WTC11 (cell line): ENCODE measurements around the gene MGMT. TPM values are rescaled to one million over a fixed set of nuclear protein-coding genes. Genes with fewer than 3 reads are reported as not detected.

Source experiments
- ATAC-seq: fragments of 200-7000 bp; cut with Tn5 transposase; 2 replicates; pipeline ENCODE4 v1.10.0; 2021; ENCODE audit warnings: mild to moderate bottlenecking, moderate library complexity
- CTCF ChIA-PET: fragments of 300-600 bp; sonication (Branson Sonifier 250); formaldehyde crosslinking; loops from one replicate; lab custom pipeline; 2021; ENCODE audit warnings: antibody characterized with exemption; lab: Charles Lee
- POLR2A ChIA-PET: fragments of 350-600 bp; sonication (Branson Sonifier 250); formaldehyde crosslinking; loops from one replicate; lab custom pipeline; 2021; ENCODE audit warnings: antibody characterized with exemption; lab: Charles Lee
- DNase-seq: peaks from one replicate; pipeline ENCODE4 v3.0.0; 2021; ENCODE audit warnings: low spot score
- H3K27ac Mint-ChIP-seq: 2 replicates; pipeline ENCODE4 v1.8.0; 2021; ENCODE audit warnings: mixed read lengths
- H3K27me3 Mint-ChIP-seq: 2 replicates; pipeline ENCODE4 v1.8.0; 2021; ENCODE audit warnings: low read depth, mild to moderate bottlenecking, moderate library complexity, mixed read lengths
- H3K36me3 Mint-ChIP-seq: 2 replicates; pipeline ENCODE4 v1.8.0; 2021; ENCODE audit warnings: mixed read lengths
- H3K4me1 Mint-ChIP-seq: 2 replicates; pipeline ENCODE4 v1.8.0; 2022; ENCODE audit warnings: mixed read lengths
- H3K4me3 Mint-ChIP-seq: 2 replicates; pipeline ENCODE4 v1.8.0; 2021; ENCODE audit warnings: mild to moderate bottlenecking, moderate library complexity, mixed read lengths
- H3K9me3 Mint-ChIP-seq: 2 replicates; pipeline ENCODE4 v1.8.0; 2021; ENCODE audit warnings: mixed read lengths
- ARID4B ChIP-seq: sonication (generic); formaldehyde crosslinking; IDR thresholded peaks from 2 replicates; pipeline ENCODE4 v1.8.0; 2023; ENCODE audit warnings: missing genetic modification reagents, mild to moderate bottlenecking, borderline replicate concordance
- ATF2 ChIP-seq: sonication (generic); formaldehyde crosslinking; IDR thresholded peaks from 2 replicates; pipeline ENCODE4 v1.8.1; 2022; ENCODE audit warnings: low read depth, missing genetic modification reagents, borderline replicate concordance
- CREB1 ChIP-seq: sonication (generic); formaldehyde crosslinking; IDR thresholded peaks from 2 replicates; pipeline ENCODE4 v1.8.0; 2023; ENCODE audit warnings: mild to moderate bottlenecking, missing genetic modification reagents
- CREM ChIP-seq: sonication (generic); formaldehyde crosslinking; IDR thresholded peaks from 2 replicates; pipeline ENCODE4 v1.8.1; 2022; ENCODE audit warnings: mild to moderate bottlenecking, missing genetic modification reagents, moderate library complexity
- CTCF ChIP-seq: fragments of 200-600 bp; IDR thresholded peaks from 2 replicates; pipeline ENCODE4 v1.8.0; 2022; ENCODE audit warnings: antibody characterized with exemption
- E2F1 ChIP-seq: sonication (generic); formaldehyde crosslinking; IDR thresholded peaks from 2 replicates; pipeline ENCODE4 v1.8.0; 2022; ENCODE audit warnings: mild to moderate bottlenecking, missing genetic modification reagents
- E2F5 ChIP-seq: sonication (generic); formaldehyde crosslinking; IDR thresholded peaks from 2 replicates; pipeline ENCODE4 v1.8.1; 2022; ENCODE audit warnings: mild to moderate bottlenecking, moderate library complexity, missing genetic modification reagents
- ETV6 ChIP-seq: sonication (generic); formaldehyde crosslinking; IDR thresholded peaks from 2 replicates; pipeline ENCODE4 v1.8.1; 2022; ENCODE audit warnings: mild to moderate bottlenecking, missing genetic modification reagents
- FOXJ3 ChIP-seq: sonication (generic); formaldehyde crosslinking; IDR thresholded peaks from 2 replicates; pipeline ENCODE4 v1.9.0; 2021; ENCODE audit warnings: missing genetic modification reagents, mild to moderate bottlenecking, borderline replicate concordance
- IRF1 ChIP-seq: sonication (generic); formaldehyde crosslinking; IDR thresholded peaks from 2 replicates; pipeline ENCODE4 v1.8.0; 2023; ENCODE audit warnings: missing genetic modification reagents
- IRF2 ChIP-seq: sonication (generic); formaldehyde crosslinking; IDR thresholded peaks from 2 replicates; pipeline ENCODE4 v1.8.0; 2022; ENCODE audit warnings: low read depth, missing genetic modification reagents, borderline replicate concordance
- NFATC4 ChIP-seq: fragments of 250-450 bp; sonication (Bioruptor Pico); IDR thresholded peaks from 2 replicates; pipeline ENCODE4 v1.9.0; 2021; ENCODE audit warnings: mild to moderate bottlenecking
- PRRX2 ChIP-seq: fragments of 250-450 bp; sonication (Bioruptor Pico); IDR thresholded peaks from 2 replicates; pipeline ENCODE4 v1.8.0; 2021; ENCODE audit warnings: mild to moderate bottlenecking
- SMAD4 ChIP-seq: sonication (generic); formaldehyde crosslinking; IDR thresholded peaks from 2 replicates; pipeline ENCODE4 v1.8.0; 2022; ENCODE audit warnings: mild to moderate bottlenecking, missing genetic modification reagents
- SP1 ChIP-seq: sonication (generic); formaldehyde crosslinking; conservative IDR thresholded peaks from 2 replicates; pipeline ENCODE4 v1.8.1; 2022; ENCODE audit warnings: missing genetic modification reagents
- TEAD4 ChIP-seq: sonication (generic); formaldehyde crosslinking; IDR thresholded peaks from 2 replicates; pipeline ENCODE4 v1.8.0; 2022; ENCODE audit warnings: mild to moderate bottlenecking, missing genetic modification reagents
- TP53 ChIP-seq: sonication (generic); formaldehyde crosslinking; IDR thresholded peaks from 2 replicates; pipeline ENCODE4 v1.8.1; 2023; ENCODE audit warnings: mild to moderate bottlenecking, missing genetic modification reagents
- USF2 ChIP-seq: sonication (generic); formaldehyde crosslinking; IDR thresholded peaks from 2 replicates; pipeline ENCODE4 v1.8.1; 2023; ENCODE audit warnings: mild to moderate bottlenecking, missing genetic modification reagents, moderate library complexity
- ZMAT4 ChIP-seq: fragments of 250-450 bp; sonication (Bioruptor Pico); IDR thresholded peaks from 2 replicates; pipeline ENCODE4 v1.9.0; 2021; ENCODE audit warnings: mild to moderate bottlenecking
- ZNF121 ChIP-seq: sonication (generic); formaldehyde crosslinking; IDR thresholded peaks from 2 replicates; pipeline ENCODE4 v1.8.0; 2023; ENCODE audit warnings: missing genetic modification reagents
- ZNF671 ChIP-seq: fragments of 250-450 bp; sonication (Bioruptor Pico); IDR thresholded peaks from 2 replicates; pipeline ENCODE4 v1.8.0; 2021; ENCODE audit warnings: mild to moderate bottlenecking
- total RNA-seq: library from RNA; stranded (reverse); gene quantifications from 3 replicates; pipeline ENCODE4 v1.2.3, GENCODE V29; 2021

The MGMT gene
- total RNA-seq, 1 experiment from 2014 or later = 11.8 TPM

GRCh38 chr10:129621693-129622092 is 154.7 kb downstream of the MGMT start:
- DNase-seq (no peak), ATAC-seq (no peak)
- no peak overlapping the region for H3K4me3 Mint-ChIP-seq
- POLR2A ChIA-PET = no interaction called here
- no peaks in the 10 kb centered on the region for H3K36me3 Mint-ChIP-seq
- TF ChIP-seq USF2 (CRISPR knock-in tag) (no peak), E2F1 (CRISPR knock-in tag) (no peak), IRF2 (no peak), ATF2 (CRISPR knock-in tag) (no peak), ZNF671 (CRISPR knock-in tag) (no peak), SMAD4 (no peak), FOXJ3 (CRISPR knock-in tag) (no peak)
- peaks cover 13% of the 10 kb centered on the region for H3K4me1 Mint-ChIP-seq
- CTCF ChIA-PET = no interaction called here
- no peaks in the 10 kb centered on the region for H3K9me3 Mint-ChIP-seq
- no peaks in the 10 kb centered on the region for H3K27me3 Mint-ChIP-seq
- H3K27ac Mint-ChIP-seq = no peak overlapping the region

GRCh38 chr10:129622291-129622690 is 155.2 kb downstream of the MGMT start:
- H3K27me3 Mint-ChIP-seq = no peaks in the 10 kb centered on the region
- ChIA-PET POLR2A (no interaction called here), CTCF (no interaction called here)
- H3K4me1 Mint-ChIP-seq = peaks cover 13% of the 10 kb centered on the region
- H3K36me3 Mint-ChIP-seq = no peaks in the 10 kb centered on the region
- DNase-seq = no peak
- no peak overlapping the region for H3K4me3 Mint-ChIP-seq
- no peaks in the 10 kb centered on the region for H3K9me3 Mint-ChIP-seq
- ATAC-seq = no peak
- TF ChIP-seq TEAD4 (CRISPR knock-in tag) (no peak), E2F5 (CRISPR knock-in tag) (no peak), IRF1 (CRISPR knock-in tag) (no peak), ZNF121 (CRISPR knock-in tag) (no peak), SP1 (no peak)
- no peak overlapping the region for H3K27ac Mint-ChIP-seq

GRCh38 chr10:129622736-129623135 is 155.7 kb downstream of the MGMT start:
- no peaks in the 10 kb centered on the region for H3K27me3 Mint-ChIP-seq
- H3K9me3 Mint-ChIP-seq = no peaks in the 10 kb centered on the region
- peaks cover 13% of the 10 kb centered on the region for H3K4me1 Mint-ChIP-seq
- H3K36me3 Mint-ChIP-seq = no peaks in the 10 kb centered on the region
- POLR2A ChIA-PET = no interaction called here
- no peak overlapping the region for H3K27ac Mint-ChIP-seq
- CTCF ChIA-PET = no interaction called here
- DNase-seq = no peak
- no peak; the same call in 1 of the 2 replicates for ATAC-seq
- no peak overlapping the region for H3K4me3 Mint-ChIP-seq
- TF ChIP-seq ETV6 (CRISPR knock-in tag) (no peak), CREM (no peak), E2F5 (CRISPR knock-in tag) (no peak), ZMAT4 (CRISPR knock-in tag) (no peak), PRRX2 (no peak), ARID4B (CRISPR knock-in tag) (no peak), CREB1 (CRISPR knock-in tag) (no peak), NFATC4 (CRISPR knock-in tag) (no peak), TP53 (no peak), SMAD4 (no peak), CTCF (no peak), ZNF671 (CRISPR knock-in tag) (no peak)
